HG03378 (cell line): ENCODE data around the gene C1orf226.
"Not testable (repeated sequence)": the region's sequence is repeated elsewhere in the genome, so short reads cannot be mapped to it uniquely, and the experiment has no call there.

Experiments
- ATAC-seq: cut with Tn5 transposase; IDR thresholded peaks from one replicate; pipeline ENCODE4 v1.9.1; 2021; ENCODE audit warnings: mild to moderate bottlenecking, moderate library complexity; ENCODE audit not compliant: unreplicated experiment

Gene C1orf226

GRCh38 chr1:162404550-162405160, 23.1 kb downstream of the C1orf226 start:
- ATAC-seq, result no peak

- no peak for ATAC-seq
Observed at GRCh38 chr1:162405800-162406199, 24.3 kb downstream of the C1orf226 start.

GRCh38 chr1:162406811-162407210, 25.3 kb downstream of the C1orf226 start:
- ATAC-seq, result no peak

- no peak for ATAC-seq
Observed at GRCh38 chr1:162407539-162407938, 26.0 kb downstream of the C1orf226 start.

GRCh38 chr1:162412002-162412401, 30.5 kb downstream of the C1orf226 start, which contains the start of gene SH2D1B:
TSS of gene SH2D1B (minus strand) at chr1:162412136. CDS start at chr1:162412016, 120 bp downstream.
- no peak for ATAC-seq

- ATAC-seq, result no peak
Observed at GRCh38 chr1:162416215-162416614, 34.7 kb downstream of the C1orf226 start.

GRCh38 chr1:162416909-162417308, 35.4 kb downstream of the C1orf226 start:
- ATAC-seq, result no peak

GRCh38 chr1:162417650-162418049, 36.1 kb downstream of the C1orf226 start:
- no peak for ATAC-seq

- not testable (repeated sequence) for ATAC-seq
Observed at GRCh38 chr1:162418584-162418983, 37.1 kb downstream of the C1orf226 start.

- not testable (repeated sequence) for ATAC-seq
Observed at GRCh38 chr1:162419450-162419931, 38.0 kb downstream of the C1orf226 start.

GRCh38 chr1:162420120-162420519, 38.6 kb downstream of the C1orf226 start:
- no peak for ATAC-seq

- no peak for ATAC-seq
Observed at GRCh38 chr1:162421258-162422164, 40.0 kb downstream of the C1orf226 start.

- no peak for ATAC-seq
Observed at GRCh38 chr1:162422662-162423375, 41.3 kb downstream of the C1orf226 start.

- ATAC-seq, result no peak
Observed at GRCh38 chr1:162430583-162430982, 49.1 kb downstream of the C1orf226 start.

- ATAC-seq, result not testable (repeated sequence)
Observed at GRCh38 chr1:162432977-162433713, 51.6 kb downstream of the C1orf226 start.
